ENCODE results near the gene MX1. TPM values are rescaled to one million over a fixed set of nuclear protein-coding genes. Genes with fewer than 3 reads are reported as not detected.

MX1 gene
- total RNA-seq, 2 donors from 2014 or later: 7.3 to 17.7 TPM

DNA sequence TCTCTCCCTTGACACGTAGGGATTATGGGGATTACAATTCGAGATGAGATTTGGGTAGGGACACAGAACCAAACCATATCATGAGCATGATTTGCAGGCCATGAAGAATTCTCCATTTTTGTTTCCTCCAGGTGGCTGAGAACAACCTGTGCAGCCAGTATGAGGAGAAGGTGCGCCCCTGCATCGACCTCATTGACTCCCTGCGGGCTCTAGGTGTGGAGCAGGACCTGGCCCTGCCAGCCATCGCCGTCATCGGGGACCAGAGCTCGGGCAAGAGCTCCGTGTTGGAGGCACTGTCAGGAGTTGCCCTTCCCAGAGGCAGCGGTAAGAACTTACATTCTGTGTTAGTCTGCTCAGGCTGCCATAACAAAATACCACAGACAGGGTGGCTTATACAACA, 9.7 kb downstream of the MX1 start:
- intact Hi-C loops (cut with DNase I): no loop called here
- Histone ChIP-seq H3K9me3 (no peaks in the 10 kb centered on the region), H3K27ac (no peak overlapping the region), H3K4me1 (no peaks in the 10 kb centered on the region), H3K36me3 (no peaks in the 10 kb centered on the region), H3K27me3 (no peaks in the 10 kb centered on the region), H3K9ac (ENCODE audit: low read depth in 2 of 2, low read length in 2 of 2) (no peak overlapping the region), H3K4me3 (no peak overlapping the region)
- DNase-seq: no peak
- no peak for TF ChIP-seq CTCF (IDR thresholded peaks at IDR 0.05)

DNA sequence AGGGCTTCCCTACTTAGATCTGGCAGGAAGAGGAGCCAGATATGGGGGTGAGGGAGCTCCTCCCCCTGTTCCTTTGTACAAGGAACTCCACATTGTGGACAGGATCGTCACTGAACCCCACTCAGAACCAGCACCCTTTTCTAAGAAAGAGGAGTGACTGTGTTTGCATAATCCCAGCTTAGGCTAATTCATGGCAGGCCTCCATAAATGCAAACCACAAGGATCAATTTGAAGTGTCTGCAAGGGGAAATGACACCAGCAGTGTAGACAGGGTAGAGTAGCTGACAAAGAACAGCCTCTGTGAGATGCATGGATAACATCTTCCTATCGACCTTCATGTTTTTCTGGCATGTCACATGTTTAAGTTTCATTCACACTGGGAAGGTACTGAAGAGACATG, 11.7 kb downstream of the MX1 start:
- Histone ChIP-seq H3K27ac (no peak overlapping the region), H3K4me3 (no peak overlapping the region), H3K9ac (ENCODE audit: low read depth in 2 of 2, low read length in 2 of 2) (no peak overlapping the region), H3K4me1 (no peaks in the 10 kb centered on the region), H3K27me3 (no peaks in the 10 kb centered on the region), H3K9me3 (no peaks in the 10 kb centered on the region), H3K36me3 (no peaks in the 10 kb centered on the region)
- TF ChIP-seq CTCF (IDR thresholded peaks at IDR 0.05): no peak
- intact Hi-C loops (cut with DNase I): no loop called here
- DNase-seq: no peak

DNA sequence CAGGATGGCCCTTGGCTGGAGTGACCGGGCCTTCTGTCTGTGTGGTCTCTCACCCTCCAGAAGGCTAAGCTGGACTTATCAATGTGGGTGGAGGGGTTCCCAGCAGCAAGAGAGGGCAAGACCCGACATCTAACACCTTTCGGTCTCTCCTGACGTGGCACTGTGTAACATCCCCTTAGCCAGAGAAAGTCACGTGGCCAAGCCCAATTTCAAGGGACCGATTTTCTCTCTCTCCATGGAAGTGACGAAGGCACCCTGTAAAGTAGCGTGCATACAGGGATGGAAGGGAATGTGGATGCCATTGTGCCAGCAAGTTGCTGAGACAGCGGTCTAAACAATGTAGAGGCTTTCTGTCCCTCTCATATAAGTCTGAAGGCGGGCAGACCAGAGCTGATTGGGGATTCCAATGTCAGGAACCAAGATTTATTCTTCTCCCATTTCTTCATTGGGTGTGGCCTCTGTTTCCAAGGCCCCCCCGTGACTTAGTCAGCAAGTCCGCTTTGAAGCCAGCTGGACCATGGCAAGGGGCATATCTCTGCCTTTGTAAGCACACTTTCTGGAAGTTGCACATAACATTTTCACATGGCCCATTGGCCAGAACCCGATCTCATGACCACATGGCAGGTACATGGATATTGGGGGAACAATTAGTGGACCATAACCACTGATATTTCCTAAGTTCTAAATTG, 12.5 kb downstream of the MX1 start:
- no peak for TF ChIP-seq CTCF (IDR thresholded peaks at IDR 0.05)
- no peak overlapping the region for H3K27ac ChIP-seq
- no peak overlapping the region for H3K9ac ChIP-seq (ENCODE audit: low read depth in 2 of 2, low read length in 2 of 2)
- H3K27me3 ChIP-seq: no peaks in the 10 kb centered on the region
- H3K4me3 ChIP-seq: no peak overlapping the region
- H3K4me1 ChIP-seq: no peaks in the 10 kb centered on the region
- intact Hi-C loops (cut with DNase I): no loop called here
- no peaks in the 10 kb centered on the region for H3K9me3 ChIP-seq
- no peaks in the 10 kb centered on the region for H3K36me3 ChIP-seq
- DNase-seq: no peak

- Histone ChIP-seq H3K4me1 (no peaks in the 10 kb centered on the region), H3K27me3 (no peaks in the 10 kb centered on the region), H3K9ac (ENCODE audit: low read depth in 2 of 2, low read length in 2 of 2) (no peak overlapping the region), H3K27ac (no peak overlapping the region), H3K4me3 (no peak overlapping the region), H3K9me3 (no peaks in the 10 kb centered on the region), H3K36me3 (no peaks in the 10 kb centered on the region)
- TF ChIP-seq CTCF (IDR thresholded peaks at IDR 0.05): no peak
- intact Hi-C loops (cut with DNase I): no loop called here
- DNase-seq: no peak
Observed at GRCh38 chr21:41439248-41439647, 13.2 kb downstream of the MX1 start.

GRCh38 chr21:41441546-41441945, 15.5 kb downstream of the MX1 start:
- no peak for TF ChIP-seq CTCF (IDR thresholded peaks at IDR 0.05)
- Histone ChIP-seq H3K4me3 (no peak overlapping the region), H3K4me1 (no peaks in the 10 kb centered on the region), H3K27ac (no peak overlapping the region), H3K27me3 (no peaks in the 10 kb centered on the region), H3K9me3 (no peaks in the 10 kb centered on the region), H3K9ac (ENCODE audit: low read depth in 2 of 2, low read length in 2 of 2) (no peak overlapping the region), H3K36me3 (no peaks in the 10 kb centered on the region)
- DNase-seq: no peak
- intact Hi-C loops (cut with DNase I): no loop called here
